HUES6 (cell line): ENCODE measurements around the gene IGF2R.

Experiments
- H3K27ac ChIP-seq: 2 replicates; pipeline ENCODE4 v1.7.0; 2013; ENCODE audit warnings: low read depth, mild to moderate bottlenecking, low read length, inconsistent platforms
- H3K27me3 ChIP-seq: 2 replicates; pipeline ENCODE4 v1.6.1; 2013; ENCODE audit warnings: low read length; ENCODE audit not compliant: control insufficient read depth, insufficient read depth
- H3K36me3 ChIP-seq: 2 replicates; pipeline ENCODE4 v1.6.1; 2013; ENCODE audit warnings: low read length; ENCODE audit not compliant: control insufficient read depth, insufficient read depth
- H3K4me1 ChIP-seq: 2 replicates; pipeline ENCODE4 v1.6.1; 2013; ENCODE audit warnings: low read length; ENCODE audit not compliant: control insufficient read depth, insufficient read depth
- H3K4me3 ChIP-seq: 2 replicates; pipeline ENCODE4 v1.5.1; 2013; ENCODE audit warnings: low read depth, low read length
- H3K9ac ChIP-seq: one replicate; pipeline ENCODE4 v1.6.1; 2013; ENCODE audit warnings: mild to moderate bottlenecking, low read length
- H3K9me3 ChIP-seq: 2 replicates; pipeline ENCODE4 v1.6.1; 2013; ENCODE audit warnings: low read depth, low read length; ENCODE audit not compliant: control insufficient read depth, insufficient read depth

IGF2R gene

GRCh38 chr6:160014869-160015182 is 45.9 kb downstream of the IGF2R start:
- Histone ChIP-seq H3K27ac (no peak overlapping the region), H3K27me3 (no peaks in the 10 kb centered on the region), H3K4me1 (no peaks in the 10 kb centered on the region), H3K4me3 (no peak overlapping the region), H3K9me3 (no peaks in the 10 kb centered on the region), H3K36me3 (peaks cover 56% of the 10 kb centered on the region), H3K9ac (no peak overlapping the region)

GRCh38 chr6:160015778-160016684 is 47.1 kb downstream of the IGF2R start:
- no peaks in the 10 kb centered on the region for H3K4me1 ChIP-seq
- H3K9ac ChIP-seq, result no peak overlapping the region
- peaks cover 44% of the 10 kb centered on the region for H3K36me3 ChIP-seq
- H3K27me3 ChIP-seq, result no peaks in the 10 kb centered on the region
- H3K9me3 ChIP-seq, result no peaks in the 10 kb centered on the region
- no peak overlapping the region for H3K27ac ChIP-seq
- no peak overlapping the region for H3K4me3 ChIP-seq

- Histone ChIP-seq H3K36me3 (peaks cover 35% of the 10 kb centered on the region), H3K27me3 (no peaks in the 10 kb centered on the region), H3K4me1 (no peaks in the 10 kb centered on the region), H3K9ac (no peak overlapping the region), H3K27ac (no peak overlapping the region), H3K9me3 (no peaks in the 10 kb centered on the region), H3K4me3 (no peak overlapping the region)
Observed at GRCh38 chr6:160022101-160022500, 53.2 kb downstream of the IGF2R start.

GRCh38 chr6:160022793-160023192 is 53.9 kb downstream of the IGF2R start:
- no peaks in the 10 kb centered on the region for H3K27me3 ChIP-seq
- H3K4me1 ChIP-seq, result no peaks in the 10 kb centered on the region
- no peak overlapping the region for H3K4me3 ChIP-seq
- no peak overlapping the region for H3K9ac ChIP-seq
- no peaks in the 10 kb centered on the region for H3K9me3 ChIP-seq
- H3K27ac ChIP-seq, result no peak overlapping the region
- peaks cover 42% of the 10 kb centered on the region for H3K36me3 ChIP-seq

- no peaks in the 10 kb centered on the region for H3K9me3 ChIP-seq
- no peak overlapping the region for H3K27ac ChIP-seq
- H3K9ac ChIP-seq, result no peak overlapping the region
- H3K4me1 ChIP-seq, result no peaks in the 10 kb centered on the region
- H3K4me3 ChIP-seq, result no peak overlapping the region
- no peaks in the 10 kb centered on the region for H3K27me3 ChIP-seq
- H3K36me3 ChIP-seq, result peaks cover 50% of the 10 kb centered on the region
Observed at GRCh38 chr6:160024152-160024551, 55.3 kb downstream of the IGF2R start.

GRCh38 chr6:160027076-160027475 is 58.2 kb downstream of the IGF2R start:
- Histone ChIP-seq H3K9me3 (no peaks in the 10 kb centered on the region), H3K27ac (no peak overlapping the region), H3K4me1 (0 out of 2 replicates have a peak, but pooled peaks cover 2% of the 10 kb centered on the region), H3K9ac (no peak overlapping the region), H3K4me3 (no peak overlapping the region), H3K27me3 (no peaks in the 10 kb centered on the region), H3K36me3 (peaks cover 73% of the 10 kb centered on the region)

- H3K9ac ChIP-seq, result no peak overlapping the region
- H3K4me3 ChIP-seq, result no peak overlapping the region
- H3K36me3 ChIP-seq, result peaks cover 78% of the 10 kb centered on the region
- H3K27ac ChIP-seq, result no peak overlapping the region
- no peaks in the 10 kb centered on the region for H3K27me3 ChIP-seq
- H3K9me3 ChIP-seq, result no peaks in the 10 kb centered on the region
- H3K4me1 ChIP-seq, result 0 out of 2 replicates have a peak, but pooled peaks cover 2% of the 10 kb centered on the region
Observed at GRCh38 chr6:160027931-160028330, 59.0 kb downstream of the IGF2R start.

GRCh38 chr6:160028487-160029275 is 59.8 kb downstream of the IGF2R start:
- H3K27ac ChIP-seq, result no peak overlapping the region

GRCh38 chr6:160029525-160029924 is 60.6 kb downstream of the IGF2R start:
- H3K4me1 ChIP-seq, result 0 out of 2 replicates have a peak, but pooled peaks cover 2% of the 10 kb centered on the region
- no peak overlapping the region for H3K9ac ChIP-seq
- peaks cover 84% of the 10 kb centered on the region for H3K36me3 ChIP-seq
- no peak overlapping the region for H3K4me3 ChIP-seq
- H3K9me3 ChIP-seq, result no peaks in the 10 kb centered on the region
- no peaks in the 10 kb centered on the region for H3K27me3 ChIP-seq
- H3K27ac ChIP-seq, result no peak overlapping the region

More at GRCh38 chr6:160028487-160029275, 59.8 kb downstream of the IGF2R start:
- Histone ChIP-seq H3K4me3 (no peak overlapping the region), H3K4me1 (0 out of 2 replicates have a peak, but pooled peaks cover 2% of the 10 kb centered on the region), H3K36me3 (peaks cover 83% of the 10 kb centered on the region), H3K9me3 (no peaks in the 10 kb centered on the region), H3K9ac (no peak overlapping the region), H3K27me3 (no peaks in the 10 kb centered on the region)

GRCh38 chr6:160030103-160030502 is 61.2 kb downstream of the IGF2R start:
- no peak overlapping the region for H3K27ac ChIP-seq
- 0 out of 2 replicates have a peak, but pooled peaks cover 2% of the 10 kb centered on the region for H3K4me1 ChIP-seq
- H3K27me3 ChIP-seq, result no peaks in the 10 kb centered on the region
- H3K36me3 ChIP-seq, result peaks cover 86% of the 10 kb centered on the region
- no peak overlapping the region for H3K4me3 ChIP-seq
- peak overlapping the region; percentile 1 for H3K9ac ChIP-seq
- no peaks in the 10 kb centered on the region for H3K9me3 ChIP-seq

GRCh38 chr6:160031442-160031841 is 62.6 kb downstream of the IGF2R start:
- Histone ChIP-seq H3K9me3 (no peaks in the 10 kb centered on the region), H3K27me3 (no peaks in the 10 kb centered on the region), H3K4me1 (0 out of 2 replicates have a peak, but pooled peaks cover 2% of the 10 kb centered on the region), H3K36me3 (peaks cover 88% of the 10 kb centered on the region), H3K27ac (no peak overlapping the region), H3K9ac (no peak overlapping the region), H3K4me3 (no peak overlapping the region)
